ENCODE measurements around the gene CAPN1.

- TF ChIP-seq CTCF (IDR thresholded peaks at IDR 0.05; ENCODE audit: poor library complexity) (no peak), EZH2 (IDR thresholded peaks at IDR 0.05; ENCODE audit: borderline replicate concordance) (no peak), EZH2phosphoT487 (IDR thresholded peaks at IDR 0.05; ENCODE audit: low read depth, severe bottlenecking, unreplicated experiment) (no peak)
Measured at GRCh38 chr11:65160643-65161042, 21.1 kb upstream of the CAPN1 start.
